CD4-positive, alpha-beta T cell (primary cell): ENCODE measurements around the gene LRRN3. TPM values are rescaled to one million over a fixed set of nuclear protein-coding genes. Genes with fewer than 3 reads are reported as not detected.

Source experiments
- ATAC-seq: fragments of 200-7000 bp; cut with Tn5 transposase; one replicate; pipeline ENCODE4 v1.10.0; 2022; ENCODE audit warnings: mild to moderate bottlenecking; ENCODE audit not compliant: poor library complexity
- CTCF ChIA-PET: fragments of 350-600 bp; sonication (Branson Sonifier 250); formaldehyde crosslinking; loops from one replicate; lab custom pipeline; 2021; ENCODE audit warnings: antibody characterized with exemption, inconsistent platforms; lab: Charles Lee
- POLR2A ChIA-PET: fragments of 350-600 bp; sonication (Branson Sonifier 250); formaldehyde crosslinking; loops from one replicate; lab custom pipeline; 2021; ENCODE audit warnings: antibody characterized with exemption, inconsistent platforms; lab: Charles Lee
- DNase-seq, 14 experiments: peaks; one replicate each; pipeline ENCODE4 v3.0.0-alpha.2; 2013 to 2020; ENCODE audit warnings: mixed read lengths in 2 of 14
- H3K27ac ChIP-seq, 2 donors: one replicate each; pipeline versions ENCODE4 v1.5.1 to v1.7.0; 2013; ENCODE audit warnings: low read length in 2 of 2, low read depth in 1 of 2, mild to moderate bottlenecking in 1 of 2
- H3K27me3 ChIP-seq, 2 experiments: 1 replicate in 1 of 2; 2 replicates in 1 of 2; pipeline versions ENCODE4 v1.6.1 to v1.7.0; 2013; ENCODE audit warnings: low read length in 2 of 2, control low read depth in 1 of 2, mild to moderate bottlenecking in 1 of 2, moderate library complexity in 1 of 2; ENCODE audit not compliant: insufficient read depth in 2 of 2, control insufficient read depth in 1 of 2
- H3K36me3 ChIP-seq: one replicate; pipeline ENCODE4 v1.6.1; 2013; ENCODE audit warnings: low read length, control low read depth; ENCODE audit not compliant: insufficient read depth
- H3K4me1 ChIP-seq: one replicate; pipeline ENCODE4 v1.6.1; 2013; ENCODE audit warnings: low read length, control low read depth; ENCODE audit not compliant: insufficient read depth
- H3K4me3 ChIP-seq: one replicate; pipeline ENCODE4 v1.5.1; 2013; ENCODE audit warnings: mild to moderate bottlenecking, low read length, moderate library complexity
- H3K9me3 ChIP-seq, 2 experiments: 1 replicate in 1 of 2; 2 replicates in 1 of 2; pipeline versions ENCODE4 v1.6.1 to v1.7.0; 2013; ENCODE audit warnings: low read length in 2 of 2, mild to moderate bottlenecking in 2 of 2, control low read depth in 1 of 2, moderate library complexity in 1 of 2; ENCODE audit not compliant: control insufficient read depth in 1 of 2, insufficient read depth in 1 of 2
- H3K27ac Mint-ChIP-seq: one replicate; pipeline ENCODE4 v1.8.0; 2020; ENCODE audit warnings: mixed read lengths
- H3K27me3 Mint-ChIP-seq: one replicate; pipeline ENCODE4 v1.8.0; 2021; ENCODE audit warnings: mixed read lengths
- H3K36me3 Mint-ChIP-seq: one replicate; pipeline ENCODE4 v1.8.0; 2021; ENCODE audit warnings: low read depth, mixed read lengths
- H3K4me1 Mint-ChIP-seq: one replicate; pipeline ENCODE4 v1.8.0; 2021; ENCODE audit warnings: low read depth, mixed read lengths
- H3K4me3 Mint-ChIP-seq: one replicate; pipeline ENCODE4 v1.8.0; 2020; ENCODE audit warnings: mild to moderate bottlenecking, mixed read lengths
- H3K9me3 Mint-ChIP-seq: one replicate; pipeline ENCODE4 v1.8.0; 2020; ENCODE audit warnings: mixed read lengths
- CTCF ChIP-seq: fragments of 200-600 bp; IDR thresholded peaks from one replicate; pipeline ENCODE4 v1.8.0; 2022; ENCODE audit warnings: antibody characterized with exemption, mild to moderate bottlenecking
- intact Hi-C, 2 experiments: fragments of 100-400 bp; cut with DNase I in 1 of 2; cut with micrococcal nuclease in 1 of 2; formaldehyde crosslinking; loops; one replicate each; pipeline versions ENCODE4 v1.15.1 to v1.9.0; 2023 to 2025; cut with DNase I, micrococcal nuclease
- total RNA-seq, 174 experiments: library from RNA in 2 of 174; stranded (reverse) in 2 of 174; gene quantifications; one replicate each; pipeline ENCODE4 v1.2.3 and lab custom pipeline; 2021 to 2026

LRRN3 gene
- total RNA-seq, 2 experiments from 2014 or later: 3.8 to 6.0 TPM

- peaks cover 79% of the 10 kb centered on the region for H3K36me3 Mint-ChIP-seq
- no peaks in the 10 kb centered on the region for H3K27me3 Mint-ChIP-seq
- Histone ChIP-seq H3K27ac (no peak overlapping the region), H3K4me3 (no peak overlapping the region), H3K27me3 (no peaks in the 10 kb centered on the region), H3K4me1 (no peaks in the 10 kb centered on the region), H3K9me3 (no peaks in the 10 kb centered on the region), H3K36me3 (no peaks in the 10 kb centered on the region)
- H3K9me3 Mint-ChIP-seq: no peaks in the 10 kb centered on the region
- no peak for DNase-seq
- ATAC-seq: no peak
- ChIA-PET CTCF (no interaction called here), POLR2A (interaction anchor here (0.6 to 1.5 kb wide), 3 partner anchors 9 to 318 kb away, joined by 3 to 12 read pairs (median 3); no protein-coding TSS in a partner anchor)
- intact Hi-C loops: loop anchor here in 1 of 2 experiments (5.0 to 10.0 kb wide), 3 partner anchors 456 to 1266 kb away; partner anchors contain the start of gene IMMP2L
- TF ChIP-seq CTCF: no peak
- peaks cover 57% of the 10 kb centered on the region for H3K4me1 Mint-ChIP-seq
- H3K27ac Mint-ChIP-seq: no peak overlapping the region
- H3K4me3 Mint-ChIP-seq: no peak overlapping the region
Measured at GRCh38 chr7:111108496-111108895, 17.6 kb downstream of the LRRN3 start.

GRCh38 chr7:111112439-111112838 is 21.5 kb downstream of the LRRN3 start:
- Histone ChIP-seq H3K36me3 (no peaks in the 10 kb centered on the region), H3K9me3 (no peaks in the 10 kb centered on the region), H3K4me3 (no peak overlapping the region), H3K27ac (no peak overlapping the region), H3K27me3 (no peaks in the 10 kb centered on the region), H3K4me1 (no peaks in the 10 kb centered on the region)
- peaks cover 24% of the 10 kb centered on the region for H3K4me1 Mint-ChIP-seq
- peaks cover 78% of the 10 kb centered on the region for H3K36me3 Mint-ChIP-seq
- H3K27ac Mint-ChIP-seq: peak overlapping the region; percentile 36
- ChIA-PET POLR2A (interaction anchor here (1.1 to 1.6 kb wide), 2 partner anchors 10 to 11 kb away, joined by 3 to 4 read pairs; no protein-coding TSS in a partner anchor), CTCF (interaction anchor here (1.6 kb wide), 1 partner anchor 14 kb away, joined by 6 read pairs; no protein-coding TSS in a partner anchor)
- H3K9me3 Mint-ChIP-seq: no peaks in the 10 kb centered on the region
- DNase-seq (no peak), ATAC-seq (no peak)
- H3K4me3 Mint-ChIP-seq: no peak overlapping the region
- intact Hi-C loops: no loop called here
- TF ChIP-seq CTCF: no peak
- no peaks in the 10 kb centered on the region for H3K27me3 Mint-ChIP-seq

- no peak for TF ChIP-seq CTCF
- intact Hi-C loops: no loop called here
- Histone ChIP-seq H3K27me3 (no peaks in the 10 kb centered on the region), H3K4me3 (no peak overlapping the region), H3K27ac (no peak overlapping the region), H3K36me3 (no peaks in the 10 kb centered on the region), H3K9me3 (no peaks in the 10 kb centered on the region), H3K4me1 (no peaks in the 10 kb centered on the region)
- H3K4me1 Mint-ChIP-seq: peaks cover 18% of the 10 kb centered on the region
- no peak for ATAC-seq
- H3K27ac Mint-ChIP-seq: no peak overlapping the region
- ChIA-PET POLR2A (interaction anchor here (0.7 to 1.6 kb wide), 2 partner anchors 9 to 171 kb away, joined by 3 to 4 read pairs; no protein-coding TSS in a partner anchor), CTCF (no interaction called here)
- no peaks in the 10 kb centered on the region for H3K9me3 Mint-ChIP-seq
- H3K27me3 Mint-ChIP-seq: no peaks in the 10 kb centered on the region
- peak in 2 of 14 experiments; percentile 31 to 32 for DNase-seq
- no peak overlapping the region for H3K4me3 Mint-ChIP-seq
- H3K36me3 Mint-ChIP-seq: peaks cover 80% of the 10 kb centered on the region
Measured at GRCh38 chr7:111113263-111114017, 22.5 kb downstream of the LRRN3 start.
